HG02981 (cell line): ENCODE data around the gene KCNH4.
"Not testable (repeated sequence)": the region's sequence is repeated elsewhere in the genome, so short reads cannot be mapped to it uniquely, and the experiment has no call there.

Experiments
- ATAC-seq: cut with Tn5 transposase; IDR thresholded peaks from one replicate; pipeline ENCODE4 v1.9.1; 2021; ENCODE audit warnings: mild to moderate bottlenecking, moderate library complexity; ENCODE audit not compliant: unreplicated experiment

The KCNH4 gene

GRCh38 chr17:42179911-42180410 lies 981 bp downstream of the KCNH4 start:
- no peak for ATAC-seq

- no peak for ATAC-seq
Observed at GRCh38 chr17:42179335-42179734, 1.6 kb downstream of the KCNH4 start.

GRCh38 chr17:42178817-42179216 lies 2.1 kb downstream of the KCNH4 start:
- ATAC-seq = no peak

GRCh38 chr17:42177684-42178083 lies 3.3 kb downstream of the KCNH4 start:
- no peak for ATAC-seq

- no peak for ATAC-seq
Observed at GRCh38 chr17:42174126-42174783, 6.7 kb downstream of the KCNH4 start.

- no peak for ATAC-seq
Observed at GRCh38 chr17:42171831-42172230, 9.1 kb downstream of the KCNH4 start.

- ATAC-seq = no peak
Observed at GRCh38 chr17:42169351-42169750, 11.6 kb downstream of the KCNH4 start.

GRCh38 chr17:42167807-42168206 lies 13.1 kb downstream of the KCNH4 start:
- no peak for ATAC-seq

- no peak for ATAC-seq
Observed at GRCh38 chr17:42166196-42166763, 14.7 kb downstream of the KCNH4 start.

- no peak for ATAC-seq
Observed at GRCh38 chr17:42165751-42166150, 15.2 kb downstream of the KCNH4 start.

GRCh38 chr17:42163696-42164407 lies 17.1 kb downstream of the KCNH4 start:
- ATAC-seq = no peak

GRCh38 chr17:42163113-42163512 lies 17.8 kb downstream of the KCNH4 start:
- no peak for ATAC-seq

- ATAC-seq = no peak
Observed at GRCh38 chr17:42160531-42160910, 20.4 kb downstream of the KCNH4 start.

- no peak for ATAC-seq
Observed at GRCh38 chr17:42159796-42160530, 21.0 kb downstream of the KCNH4 start.

GRCh38 chr17:42155614-42156045 lies 25.3 kb downstream of the KCNH4 start:
- no peak for ATAC-seq

- ATAC-seq = no peak
Observed at GRCh38 chr17:42153919-42154742, 26.8 kb downstream of the KCNH4 start.

- ATAC-seq = no peak
Observed at GRCh38 chr17:42146911-42147607, 33.9 kb downstream of the KCNH4 start.

GRCh38 chr17:42143138-42143537 lies 37.8 kb downstream of the KCNH4 start:
- not testable (repeated sequence) for ATAC-seq

- ATAC-seq = no peak
Observed at GRCh38 chr17:42142371-42142896, 38.5 kb downstream of the KCNH4 start.

- no peak for ATAC-seq
Observed at GRCh38 chr17:42141382-42141781, 39.6 kb downstream of the KCNH4 start.
